Measurements from ENCODE around the gene CPN2. TPM values are rescaled to one million over a fixed set of nuclear protein-coding genes. Genes with fewer than 3 reads are reported as not detected.

Gene CPN2
- total RNA-seq, 1 donor from 2014 or later, result 2.4 TPM

GRCh38 chr3:194396859-194397756 is 46.0 kb upstream of the CPN2 start:
- intact Hi-C loops (cut with micrococcal nuclease), result no loop called here
- TF ChIP-seq CTCF (IDR thresholded peaks at IDR 0.05; ENCODE audit: borderline replicate concordance), result no peak

GRCh38 chr3:194396539-194396858 is 45.4 kb upstream of the CPN2 start:
- intact Hi-C loops (cut with micrococcal nuclease), result no loop called here
- Histone ChIP-seq H3K36me3 (no peaks in the 10 kb centered on the region), H3K27me3 (ENCODE audit: low read depth) (peaks cover 86% of the 10 kb centered on the region), H3K4me1 (peaks cover 21% of the 10 kb centered on the region), H3K4me3 (peak overlapping the region; percentile 54), H3K9me3 (replicated peaks) (peaks cover 2% of the 10 kb centered on the region), H3K27ac (replicated peaks) (no peak overlapping the region)
- TF ChIP-seq CTCF (IDR thresholded peaks at IDR 0.05; ENCODE audit: borderline replicate concordance), result no peak
- no peak for DNase-seq

More at GRCh38 chr3:194396859-194397756, 46.0 kb upstream of the CPN2 start:
- no peak overlapping the region for H3K27ac ChIP-seq (replicated peaks)
- peaks cover 21% of the 10 kb centered on the region for H3K4me1 ChIP-seq
- no peak for DNase-seq
- no peaks in the 10 kb centered on the region for H3K36me3 ChIP-seq
- peaks cover 80% of the 10 kb centered on the region for H3K27me3 ChIP-seq (ENCODE audit: low read depth)
- no peaks in the 10 kb centered on the region for H3K9me3 ChIP-seq (replicated peaks)
- H3K4me3 ChIP-seq, result peak overlapping the region; percentile 54

GRCh38 chr3:194395778-194396538 is 44.8 kb upstream of the CPN2 start:
- Histone ChIP-seq H3K4me1 (peaks cover 21% of the 10 kb centered on the region), H3K27ac (replicated peaks) (no peak overlapping the region), H3K4me3 (peak overlapping the region; percentile 54), H3K27me3 (ENCODE audit: low read depth) (peaks cover 90% of the 10 kb centered on the region), H3K9me3 (replicated peaks) (peaks cover 7% of the 10 kb centered on the region), H3K36me3 (no peaks in the 10 kb centered on the region)
- peak; percentile 27 for DNase-seq
- intact Hi-C loops (cut with micrococcal nuclease), result no loop called here
- TF ChIP-seq CTCF (IDR thresholded peaks at IDR 0.05; ENCODE audit: borderline replicate concordance), result no peak

GRCh38 chr3:194395212-194395611 is 44.1 kb upstream of the CPN2 start:
- H3K4me1 ChIP-seq, result peaks cover 21% of the 10 kb centered on the region
- TF ChIP-seq CTCF (IDR thresholded peaks at IDR 0.05; ENCODE audit: borderline replicate concordance), result no peak
- H3K9me3 ChIP-seq (replicated peaks), result peaks cover 15% of the 10 kb centered on the region
- H3K27me3 ChIP-seq (ENCODE audit: low read depth), result peaks cover 90% of the 10 kb centered on the region
- no peak overlapping the region for H3K27ac ChIP-seq (replicated peaks)
- H3K4me3 ChIP-seq, result no peak overlapping the region
- intact Hi-C loops (cut with micrococcal nuclease), result no loop called here
- H3K36me3 ChIP-seq, result no peaks in the 10 kb centered on the region
- no peak for DNase-seq

GRCh38 chr3:194392576-194392975 is 41.4 kb upstream of the CPN2 start:
- no peak for DNase-seq
- Histone ChIP-seq H3K27me3 (ENCODE audit: low read depth) (peaks cover 68% of the 10 kb centered on the region), H3K36me3 (no peaks in the 10 kb centered on the region), H3K9me3 (replicated peaks) (peaks cover 15% of the 10 kb centered on the region), H3K4me1 (peaks cover 10% of the 10 kb centered on the region), H3K4me3 (no peak overlapping the region), H3K27ac (replicated peaks) (no peak overlapping the region)
- no peak for TF ChIP-seq CTCF (IDR thresholded peaks at IDR 0.05; ENCODE audit: borderline replicate concordance)
- intact Hi-C loops (cut with micrococcal nuclease), result no loop called here

Data from left ventricle myocardium inferior (tissue), 1 donor.